ENCODE data around the gene LLGL1. TPM values are rescaled to one million over a fixed set of nuclear protein-coding genes. Genes with fewer than 3 reads are reported as not detected.

LLGL1 gene
- total RNA-seq, 1 donor from 2014 or later, result 61.2 TPM

DNA sequence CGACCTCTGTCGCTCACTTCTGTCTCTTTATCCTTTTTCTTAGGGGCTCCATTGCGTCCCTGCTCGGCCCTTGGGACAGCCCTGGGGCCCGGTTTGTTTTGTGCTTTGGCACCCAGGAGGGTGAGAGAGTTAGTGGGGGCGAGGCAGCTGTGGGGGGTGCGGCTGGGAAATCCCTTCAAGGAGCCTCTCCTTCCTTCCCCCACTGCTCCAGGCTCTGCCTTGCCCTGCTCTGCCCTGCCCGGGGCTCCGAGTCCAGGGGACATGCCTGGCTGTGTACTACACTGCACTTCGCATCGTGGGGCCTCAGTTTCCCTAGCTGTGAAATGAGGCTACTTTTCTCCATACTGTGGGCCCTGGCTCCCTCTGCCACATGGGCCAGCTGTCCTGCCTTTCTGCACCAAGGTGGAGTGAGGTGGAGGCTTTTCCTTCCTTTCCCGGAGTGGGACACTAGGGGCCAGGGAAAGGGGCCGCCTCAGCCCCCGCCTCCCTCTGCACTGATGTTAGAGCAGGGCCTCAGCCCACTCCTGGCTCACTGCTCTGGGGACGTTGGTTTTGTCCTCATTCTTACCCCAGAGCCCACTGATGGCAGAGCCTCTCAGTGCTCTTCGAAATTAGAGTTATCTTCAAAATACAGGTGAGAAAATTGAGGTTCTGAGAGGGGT lies 980 bp downstream of the LLGL1 start:
- no peak for DNase-seq (ENCODE audit: extremely low spot score, unreplicated experiment)
- Mint-ChIP-seq H3K4me3 (peak overlapping the region; percentile 100), H3K27me3 (no peaks in the 10 kb centered on the region), H3K9me3 (no peaks in the 10 kb centered on the region), H3K36me3 (no peaks in the 10 kb centered on the region), H3K4me1 (ENCODE audit: unreplicated experiment) (peaks cover 34% of the 10 kb centered on the region), H3K27ac (peak overlapping the region; percentile 89)
- no peak for TF ChIP-seq CTCF (conservative IDR thresholded peaks at IDR 0.05)

- H3K4me3 Mint-ChIP-seq, result peak overlapping the region; percentile 65
- peaks cover 34% of the 10 kb centered on the region for H3K4me1 Mint-ChIP-seq (ENCODE audit: unreplicated experiment)
- no peak overlapping the region for H3K27ac Mint-ChIP-seq
- no peaks in the 10 kb centered on the region for H3K27me3 Mint-ChIP-seq
- no peaks in the 10 kb centered on the region for H3K36me3 Mint-ChIP-seq
- H3K9me3 Mint-ChIP-seq, result no peaks in the 10 kb centered on the region
- no peak for DNase-seq (ENCODE audit: extremely low spot score, unreplicated experiment)
- TF ChIP-seq CTCF (conservative IDR thresholded peaks at IDR 0.05), result no peak
Measured at GRCh38 chr17:18227635-18228034, 2.2 kb downstream of the LLGL1 start.

- Mint-ChIP-seq H3K9me3 (no peaks in the 10 kb centered on the region), H3K27me3 (no peaks in the 10 kb centered on the region), H3K36me3 (no peaks in the 10 kb centered on the region), H3K4me1 (ENCODE audit: unreplicated experiment) (peaks cover 34% of the 10 kb centered on the region), H3K4me3 (peak overlapping the region; percentile 65), H3K27ac (peak overlapping the region; percentile 62)
- DNase-seq (ENCODE audit: extremely low spot score, unreplicated experiment), result no peak
- no peak for TF ChIP-seq CTCF (conservative IDR thresholded peaks at IDR 0.05)
Measured at GRCh38 chr17:18228176-18228682, 2.8 kb downstream of the LLGL1 start.

DNA sequence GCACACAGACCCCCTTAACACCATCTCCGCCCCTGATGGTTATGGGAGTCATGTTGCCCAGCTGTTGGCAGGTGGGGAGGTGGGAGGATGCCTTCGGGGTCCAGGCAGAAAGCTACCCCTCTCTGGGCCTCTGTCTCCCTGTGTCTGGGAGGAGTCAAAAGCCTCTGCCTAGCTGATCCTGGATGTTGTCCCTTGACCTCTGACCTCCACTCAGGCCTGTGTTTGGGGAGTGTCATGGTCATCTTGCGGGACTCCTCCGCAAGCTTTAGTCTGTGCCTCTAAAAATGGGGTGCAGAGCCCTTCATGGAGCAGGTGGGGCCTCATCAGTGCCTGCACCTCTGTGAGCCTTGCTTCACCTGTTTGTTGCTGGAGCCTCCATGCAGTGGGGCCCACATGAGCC lies 3.8 kb downstream of the LLGL1 start:
- H3K4me1 Mint-ChIP-seq (ENCODE audit: unreplicated experiment), result peaks cover 34% of the 10 kb centered on the region
- H3K9me3 Mint-ChIP-seq, result no peaks in the 10 kb centered on the region
- no peaks in the 10 kb centered on the region for H3K27me3 Mint-ChIP-seq
- peak overlapping the region; percentile 62 for H3K27ac Mint-ChIP-seq
- no peak for DNase-seq (ENCODE audit: extremely low spot score, unreplicated experiment)
- no peak for TF ChIP-seq CTCF (conservative IDR thresholded peaks at IDR 0.05)
- no peaks in the 10 kb centered on the region for H3K36me3 Mint-ChIP-seq
- no peak overlapping the region for H3K4me3 Mint-ChIP-seq

GRCh38 chr17:18229771-18230170 lies 4.3 kb downstream of the LLGL1 start:
- peaks cover 33% of the 10 kb centered on the region for H3K4me1 Mint-ChIP-seq (ENCODE audit: unreplicated experiment)
- no peak overlapping the region for H3K27ac Mint-ChIP-seq
- no peaks in the 10 kb centered on the region for H3K9me3 Mint-ChIP-seq
- no peaks in the 10 kb centered on the region for H3K27me3 Mint-ChIP-seq
- H3K36me3 Mint-ChIP-seq, result no peaks in the 10 kb centered on the region
- DNase-seq (ENCODE audit: extremely low spot score, unreplicated experiment), result no peak
- H3K4me3 Mint-ChIP-seq, result no peak overlapping the region
- no peak for TF ChIP-seq CTCF (conservative IDR thresholded peaks at IDR 0.05)

All from type B pancreatic cell (in vitro differentiated cells).